GM18517 (cell line): ENCODE measurements around the gene ABCA8.
"Not testable (repeated sequence)": the region's sequence is repeated elsewhere in the genome, so short reads cannot be mapped to it uniquely, and the experiment has no call there.

ENCODE experiments used
- ATAC-seq: cut with Tn5 transposase; IDR thresholded peaks from one replicate; pipeline ENCODE4 v1.9.1; 2021; ENCODE audit warnings: mild to moderate bottlenecking, moderate library complexity; ENCODE audit not compliant: unreplicated experiment

Gene ABCA8

GRCh38 chr17:68955181-68955841 lies at the start of gene ABCA8:
Gene ABCA8, minus strand, starts transcription at chr17:68955392. Its CDS starts 13,358 bp downstream, at chr17:68942034.
- ATAC-seq: no peak

DNA sequence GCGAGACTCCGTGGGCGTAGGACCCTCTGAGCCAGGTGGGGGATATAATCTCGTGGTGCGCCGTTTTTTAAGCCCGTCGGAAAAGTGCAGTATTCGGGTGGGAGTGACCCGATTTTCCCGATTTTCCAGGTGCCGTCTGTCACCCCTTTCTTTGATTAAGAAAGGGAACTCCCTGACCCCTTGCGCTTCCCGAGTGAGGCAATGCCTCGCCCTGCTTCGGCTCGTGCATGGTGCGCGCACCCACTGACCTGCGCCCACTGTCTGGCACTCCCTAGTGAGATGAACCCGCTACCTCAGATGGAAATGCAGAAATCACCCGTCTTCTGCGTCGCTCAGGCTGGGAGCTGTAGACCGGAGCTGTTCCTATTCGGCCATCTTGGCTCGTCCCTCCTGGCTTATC lies 49.6 kb upstream of the ABCA8 start:
- ATAC-seq: not testable (repeated sequence)

- ATAC-seq: not testable (repeated sequence)
Observed at GRCh38 chr17:68999743-69000142, 44.6 kb upstream of the ABCA8 start.

GRCh38 chr17:68993112-68993511 lies 37.9 kb upstream of the ABCA8 start:
- ATAC-seq: no peak

- ATAC-seq: no peak
Observed at GRCh38 chr17:68987966-68988365, 32.8 kb upstream of the ABCA8 start.

- no peak for ATAC-seq
Observed at GRCh38 chr17:68981288-68981687, 26.1 kb upstream of the ABCA8 start.

- ATAC-seq: no peak
Observed at GRCh38 chr17:68973098-68973846, 18.1 kb upstream of the ABCA8 start.

DNA sequence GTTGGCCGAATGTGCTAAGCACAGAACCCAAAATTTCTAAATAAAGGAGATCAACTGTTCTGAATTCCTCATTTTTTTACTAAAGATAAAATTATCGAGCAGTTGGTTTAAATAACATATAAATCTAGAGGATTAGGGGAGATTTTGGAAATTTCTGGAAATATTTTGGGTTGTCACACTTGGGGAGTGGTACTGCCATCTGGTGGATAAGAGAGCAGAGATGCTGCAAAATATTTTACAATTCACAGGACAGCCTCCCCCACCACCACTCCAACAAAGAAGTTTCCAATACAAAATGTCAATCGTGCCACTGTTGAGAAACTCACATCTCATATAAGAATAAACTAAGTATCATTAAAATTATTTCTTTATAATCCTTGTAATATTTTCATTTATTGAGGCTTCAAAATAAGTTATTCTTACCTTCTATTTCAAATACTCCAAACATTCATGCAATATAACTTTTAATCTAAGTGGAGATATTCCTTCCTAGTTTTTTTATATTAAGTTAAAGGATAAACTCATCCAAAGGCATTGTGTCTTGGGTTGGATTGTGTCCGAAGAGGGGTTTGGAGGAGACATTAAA lies 17.0 kb upstream of the ABCA8 start:
- ATAC-seq: no peak

GRCh38 chr17:68969101-68969500 lies 13.9 kb upstream of the ABCA8 start:
- no peak for ATAC-seq

DNA sequence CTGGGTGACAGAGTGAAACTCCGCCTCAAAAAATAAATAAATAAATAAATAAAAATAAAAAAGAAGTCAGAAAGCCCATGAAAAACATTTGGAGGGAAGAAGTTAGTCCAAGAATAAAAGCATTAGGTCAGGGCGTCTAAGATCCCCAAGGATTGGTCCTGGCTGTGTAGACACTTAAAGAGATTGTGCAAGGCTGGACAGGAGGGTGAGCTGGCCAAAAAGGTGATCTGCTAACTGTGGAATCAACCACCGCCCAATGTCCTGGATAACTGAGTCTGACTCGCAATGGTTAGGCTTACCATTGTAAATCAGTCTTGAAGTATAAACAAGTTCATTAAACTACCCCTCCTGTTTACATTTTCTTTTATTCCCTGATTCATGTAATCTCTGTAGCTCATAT lies 8.8 kb upstream of the ABCA8 start:
- no peak for ATAC-seq

GRCh38 chr17:68961214-68961882 lies 6.2 kb upstream of the ABCA8 start:
- ATAC-seq: no peak

GRCh38 chr17:68959117-68959516 lies 3.9 kb upstream of the ABCA8 start:
- not testable (repeated sequence) for ATAC-seq

DNA sequence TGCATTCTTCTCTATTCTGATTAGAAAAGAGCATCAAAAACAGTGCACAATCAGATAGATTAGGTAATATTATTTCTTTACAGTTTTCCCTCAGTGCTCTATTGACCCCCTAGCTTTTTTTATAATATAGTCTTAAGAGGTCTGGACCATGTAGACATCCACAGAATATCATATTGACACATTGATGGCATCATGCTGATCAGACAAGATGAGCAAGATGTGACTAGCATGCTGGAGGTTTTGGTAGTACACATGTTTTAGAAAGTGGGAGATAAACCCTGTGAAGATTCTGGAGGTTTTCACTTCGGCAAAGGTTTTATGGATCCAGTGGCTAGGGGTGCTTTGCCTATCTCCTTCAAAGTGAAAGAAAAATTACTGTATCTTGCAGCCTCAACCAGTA lies 2.8 kb upstream of the ABCA8 start:
- no peak for ATAC-seq

DNA sequence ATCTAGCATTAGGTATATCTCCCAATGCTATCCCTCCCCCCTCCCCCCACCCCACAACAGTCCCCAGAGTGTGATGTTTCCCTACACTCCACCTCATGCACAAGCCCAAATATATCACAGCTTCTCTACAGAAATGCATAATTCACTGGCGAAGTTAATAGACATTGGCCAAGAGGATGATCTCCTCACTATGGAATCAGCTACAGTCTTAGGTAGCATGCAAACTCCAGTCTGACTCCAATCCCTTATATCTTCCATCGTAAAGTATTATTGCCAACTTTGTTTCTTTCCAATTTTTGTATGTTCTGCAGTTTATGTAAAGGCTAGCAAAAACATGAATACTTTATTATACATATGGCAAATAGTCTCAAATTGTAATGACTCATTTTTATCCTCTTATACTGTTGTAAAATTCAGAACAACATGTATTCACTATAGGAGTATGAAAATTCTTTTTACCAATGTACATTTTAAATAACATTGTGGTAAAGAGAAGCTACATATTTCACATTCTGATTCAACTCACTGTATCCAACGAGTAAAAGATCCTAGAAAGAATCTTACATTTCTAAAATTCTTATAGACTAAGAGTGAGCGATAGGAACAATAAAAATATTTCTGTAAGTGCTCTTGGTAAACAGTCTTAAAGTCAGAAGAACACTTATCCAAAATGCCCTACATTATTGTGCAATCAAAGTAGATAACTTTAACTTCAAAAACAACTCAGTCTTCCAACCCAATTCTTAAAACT lies 871 bp downstream of the ABCA8 start:
- no peak for ATAC-seq

GRCh38 chr17:68953340-68953997 lies 1.7 kb downstream of the ABCA8 start:
- no peak for ATAC-seq

DNA sequence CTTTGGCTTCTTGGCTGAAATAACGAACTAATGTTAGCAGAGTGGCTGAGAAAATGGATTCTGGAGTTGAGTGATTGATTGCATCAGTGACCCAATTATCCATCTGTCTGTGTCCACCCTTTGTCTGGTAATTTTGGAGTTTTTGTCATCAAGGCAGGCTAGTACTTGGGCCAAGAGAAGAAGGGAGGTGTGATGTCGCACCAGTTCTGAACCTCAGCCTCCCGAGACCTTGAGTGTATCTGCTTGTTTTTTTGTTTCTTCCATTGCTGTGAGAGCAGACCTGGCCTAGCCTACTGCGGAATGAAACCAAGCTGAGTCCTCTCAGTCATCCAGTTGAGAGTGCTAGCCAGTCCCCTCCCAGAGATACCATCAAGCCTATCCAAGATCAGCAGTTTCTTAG lies 4.5 kb downstream of the ABCA8 start:
- no peak for ATAC-seq

DNA sequence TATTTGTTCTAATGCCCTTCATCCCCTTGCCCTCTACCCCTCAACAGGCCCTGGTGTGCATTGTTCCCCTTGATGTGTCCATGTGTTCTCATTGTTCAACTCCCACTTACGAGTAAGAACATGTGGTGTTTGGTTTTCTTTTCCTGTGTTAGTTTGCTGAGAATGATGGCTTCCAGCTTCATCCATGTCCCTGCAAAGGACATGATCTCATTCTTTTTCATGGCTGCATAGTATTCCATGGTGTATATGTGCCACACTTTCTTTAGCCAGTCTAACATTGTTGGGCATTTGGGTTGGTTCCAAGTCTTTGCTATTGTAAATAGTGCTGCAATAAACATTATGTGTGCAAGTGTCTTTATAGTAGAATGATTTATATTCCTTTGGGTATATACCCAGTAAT lies 7.3 kb downstream of the ABCA8 start:
- ATAC-seq: not testable (repeated sequence)

GRCh38 chr17:68944435-68945035 lies 10.7 kb downstream of the ABCA8 start:
- ATAC-seq: no peak

DNA sequence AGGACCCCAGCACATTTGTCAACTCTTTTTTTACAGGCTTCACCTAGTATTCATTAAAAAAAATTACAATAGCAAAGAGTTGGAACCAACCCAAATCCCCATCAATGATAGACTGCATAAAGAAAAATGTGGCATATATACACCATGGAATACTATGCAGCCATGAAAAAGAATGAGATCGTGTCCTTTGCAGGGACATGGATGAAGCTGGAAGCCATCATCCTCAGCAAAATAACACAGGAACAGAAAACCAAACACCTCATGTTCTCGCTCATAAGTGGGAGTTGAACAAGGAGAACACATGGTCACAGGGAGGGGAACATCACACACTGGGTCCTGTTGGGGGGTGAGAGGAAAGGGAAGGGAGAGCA lies 11.4 kb downstream of the ABCA8 start:
- not testable (repeated sequence) for ATAC-seq
